M059J (cell line): Measurements from ENCODE around the gene PIH1D2. TPM values are rescaled to one million over a fixed set of nuclear protein-coding genes. Genes with fewer than 3 reads are reported as not detected.
"Not testable (repeated sequence)": the region's sequence is repeated elsewhere in the genome, so short reads cannot be mapped to it uniquely, and the experiment has no call there.

Experiments
- DNase-seq: peaks from one replicate; pipeline ENCODE4 v3.0.0-alpha.2; 2012; ENCODE audit warnings: low read depth
- total RNA-seq: library from RNA; depleted of rRNA; stranded (reverse); fragments of >200 nt; shearing (Covaris generic); gene quantifications from 2 replicates; pipeline ENCODE4 v1.2.3, GENCODE V29; 2014

PIH1D2 gene
- total RNA-seq, 1 experiment from 2014 or later, result 1.9 TPM

- no peak for DNase-seq
Observed at GRCh38 chr11:112051768-112052167, 22.0 kb downstream of the PIH1D2 start.

- DNase-seq, result no peak
Observed at GRCh38 chr11:112050721-112051120, 23.1 kb downstream of the PIH1D2 start.

GRCh38 chr11:112049777-112050176 is 24.0 kb downstream of the PIH1D2 start:
- no peak for DNase-seq

- not testable (repeated sequence) for DNase-seq
Observed at GRCh38 chr11:112048256-112048655, 25.6 kb downstream of the PIH1D2 start.

GRCh38 chr11:112046647-112047046 is 27.2 kb downstream of the PIH1D2 start:
- DNase-seq, result not testable (repeated sequence)

- DNase-seq, result no peak
Observed at GRCh38 chr11:112044961-112045360, 28.9 kb downstream of the PIH1D2 start.

GRCh38 chr11:112042961-112043304 is 30.9 kb downstream of the PIH1D2 start:
- no peak for DNase-seq

- peak; percentile 86 for DNase-seq
Observed at GRCh38 chr11:112042161-112042960, 31.5 kb downstream of the PIH1D2 start.

- no peak for DNase-seq
Observed at GRCh38 chr11:112037527-112037926, 36.3 kb downstream of the PIH1D2 start.

GRCh38 chr11:112033902-112034301 is 39.9 kb downstream of the PIH1D2 start:
- DNase-seq, result no peak

GRCh38 chr11:112029460-112029859 is 44.4 kb downstream of the PIH1D2 start:
- DNase-seq, result no peak

GRCh38 chr11:112026784-112027410 is 46.9 kb downstream of the PIH1D2 start:
- not testable (repeated sequence) for DNase-seq

GRCh38 chr11:112025707-112026106 is 48.1 kb downstream of the PIH1D2 start:
- peak; percentile 35 for DNase-seq

- DNase-seq, result peak; percentile 82
Observed at GRCh38 chr11:112024773-112025678, 48.8 kb downstream of the PIH1D2 start, which contains the start of gene DLAT. Gene DLAT, plus strand, starts transcription at chr11:112025408. Its CDS starts 65 bp downstream, at chr11:112025473.

- no peak for DNase-seq
Observed at GRCh38 chr11:112024178-112024772, 49.5 kb downstream of the PIH1D2 start.

GRCh38 chr11:112023104-112023503 is 50.7 kb downstream of the PIH1D2 start:
- no peak for DNase-seq

GRCh38 chr11:112019066-112019465 is 54.8 kb downstream of the PIH1D2 start:
- no peak for DNase-seq
